ENCODE data around the gene PCP4. TPM values are rescaled to one million over a fixed set of nuclear protein-coding genes. Genes with fewer than 3 reads are reported as not detected.

The PCP4 gene
- polyA plus RNA-seq, 1 donor (not counting 4 experiments of a cell fraction or from before 2014, with no cell fraction given) = not detected

GRCh38 chr21:39845571-39846130 lies 21.6 kb upstream of the PCP4 start:
- H3K9me1 ChIP-seq (ENCODE audit: control insufficient read depth, extremely low read depth, insufficient read depth, low read length) = no peaks in the 10 kb centered on the region
- H3K4me3 ChIP-seq (ENCODE audit: control insufficient read depth in 2 of 3, extremely low read depth in 1 of 3, insufficient read depth in 2 of 3, low read depth in 1 of 3, low read length in 3 of 3) = no peak overlapping the region
- dilution Hi-C loops (cut with MboI; ENCODE audit: extremely low pct_ligation_motif_present, low sequenced_read_pairs) = no loop called here
- FAIRE-seq (no peak), DNase-seq (ENCODE audit: low read depth, low spot score) (no peak)
- no peak overlapping the region for H3K9ac ChIP-seq (ENCODE audit: control insufficient read depth, extremely low read depth, insufficient read depth, low read length)
- TF ChIP-seq CTCF (optimal IDR thresholded peaks at IDR 0.05 in 1 of 3, IDR thresholded peaks at IDR 0.05 in 1 of 3, conservative IDR thresholded peaks at IDR 0.05 in 1 of 3; ENCODE audit: extremely low read depth in 1 of 3, insufficient read depth in 2 of 3, low read length in 3 of 3) (no peak), EZH2 (IDR thresholded peaks at IDR 0.05; ENCODE audit: low read length) (no peak)
- H3K27ac ChIP-seq (ENCODE audit: control insufficient read depth, insufficient read depth, low read length) = no peak overlapping the region
- H3K4me2 ChIP-seq (ENCODE audit: control insufficient read depth, extremely low read depth, insufficient read depth, low read depth, low read length) = no peak overlapping the region
- H2AFZ ChIP-seq (ENCODE audit: control insufficient read depth, low read length) = no peak overlapping the region
- H3K9me3 ChIP-seq (ENCODE audit: control insufficient read depth, low read depth, low read length) = peaks cover 2% of the 10 kb centered on the region
- no peaks in the 10 kb centered on the region for H3K4me1 ChIP-seq (ENCODE audit: control insufficient read depth, extremely low read depth, insufficient read depth, low read length)
- no peaks in the 10 kb centered on the region for H3K36me3 ChIP-seq (ENCODE audit: control insufficient read depth in 2 of 2, extremely low read depth in 1 of 2, insufficient read depth in 2 of 2, low read length in 2 of 2)
- H3K79me2 ChIP-seq (ENCODE audit: control insufficient read depth, insufficient read depth, low read length) = no peaks in the 10 kb centered on the region
- H3K27me3 ChIP-seq (ENCODE audit: control insufficient read depth, extremely low read depth, insufficient read depth, low read length) = no peaks in the 10 kb centered on the region
- no peaks in the 10 kb centered on the region for H4K20me1 ChIP-seq (ENCODE audit: control insufficient read depth, extremely low read depth, insufficient read depth, low read length)

GRCh38 chr21:39847877-39848276 lies 19.4 kb upstream of the PCP4 start:
- dilution Hi-C loops (cut with MboI; ENCODE audit: extremely low pct_ligation_motif_present, low sequenced_read_pairs) = no loop called here
- H3K9ac ChIP-seq (ENCODE audit: control insufficient read depth, extremely low read depth, insufficient read depth, low read length) = no peak overlapping the region
- no peaks in the 10 kb centered on the region for H3K27me3 ChIP-seq (ENCODE audit: control insufficient read depth, extremely low read depth, insufficient read depth, low read length)
- H3K4me2 ChIP-seq (ENCODE audit: control insufficient read depth, extremely low read depth, insufficient read depth, low read depth, low read length) = no peak overlapping the region
- TF ChIP-seq CTCF (optimal IDR thresholded peaks at IDR 0.05 in 1 of 3, IDR thresholded peaks at IDR 0.05 in 1 of 3, conservative IDR thresholded peaks at IDR 0.05 in 1 of 3; ENCODE audit: extremely low read depth in 1 of 3, insufficient read depth in 2 of 3, low read length in 3 of 3) = no peak
- TF ChIP-seq EZH2 (IDR thresholded peaks at IDR 0.05; ENCODE audit: low read length) = no peak
- no peaks in the 10 kb centered on the region for H4K20me1 ChIP-seq (ENCODE audit: control insufficient read depth, extremely low read depth, insufficient read depth, low read length)
- H3K79me2 ChIP-seq (ENCODE audit: control insufficient read depth, insufficient read depth, low read length) = no peaks in the 10 kb centered on the region
- no peaks in the 10 kb centered on the region for H3K4me1 ChIP-seq (ENCODE audit: control insufficient read depth, extremely low read depth, insufficient read depth, low read length)
- H3K9me3 ChIP-seq (ENCODE audit: control insufficient read depth, low read depth, low read length) = peaks cover 2% of the 10 kb centered on the region
- no peak for FAIRE-seq
- DNase-seq (ENCODE audit: low read depth, low spot score) = no peak
- H3K4me3 ChIP-seq (ENCODE audit: control insufficient read depth in 2 of 3, extremely low read depth in 1 of 3, insufficient read depth in 2 of 3, low read depth in 1 of 3, low read length in 3 of 3) = no peak overlapping the region
- no peaks in the 10 kb centered on the region for H3K9me1 ChIP-seq (ENCODE audit: control insufficient read depth, extremely low read depth, insufficient read depth, low read length)
- H2AFZ ChIP-seq (ENCODE audit: control insufficient read depth, low read length) = no peak overlapping the region
- H3K36me3 ChIP-seq (ENCODE audit: control insufficient read depth in 2 of 2, extremely low read depth in 1 of 2, insufficient read depth in 2 of 2, low read length in 2 of 2) = no peaks in the 10 kb centered on the region
- H3K27ac ChIP-seq (ENCODE audit: control insufficient read depth, insufficient read depth, low read length) = no peak overlapping the region

Measured in keratinocyte (primary cell).